ENCODE results near the gene UBC.
"Not testable (repeated sequence)": the region's sequence is repeated elsewhere in the genome, so short reads cannot be mapped to it uniquely, and the experiment has no call there.

GRCh38 chr12:124900345-124900795 lies 14.1 kb downstream of the UBC start:
- TF ChIP-seq CTCF, POLR2A, POLR2AphosphoS5 (IDR thresholded peaks at IDR 0.05): not testable (repeated sequence)

Data from stomach (tissue), 4 donors.